ENCODE results near the gene LRFN4.

LRFN4 gene

DNA sequence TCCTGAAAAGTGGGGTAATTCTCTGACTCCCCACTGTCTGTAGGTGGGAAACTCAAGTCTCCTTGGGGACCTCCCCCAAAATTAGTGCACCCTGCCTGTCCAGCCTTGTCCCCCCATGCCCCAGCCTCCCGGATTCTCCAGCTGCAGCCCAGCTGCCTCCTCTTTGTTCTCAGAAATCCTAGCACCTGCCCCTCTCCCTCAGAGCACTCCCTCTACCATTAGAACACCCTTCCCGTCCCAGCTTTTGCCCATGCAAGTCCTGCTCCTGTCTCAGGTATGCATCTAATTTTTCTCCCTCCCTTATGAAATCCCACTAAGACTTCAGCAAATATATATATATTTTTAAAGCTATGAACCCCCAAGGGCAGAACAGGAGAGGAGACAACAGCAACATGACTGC lies 37.3 kb downstream of the LRFN4 start:
- no peak for DNase-seq

DNA sequence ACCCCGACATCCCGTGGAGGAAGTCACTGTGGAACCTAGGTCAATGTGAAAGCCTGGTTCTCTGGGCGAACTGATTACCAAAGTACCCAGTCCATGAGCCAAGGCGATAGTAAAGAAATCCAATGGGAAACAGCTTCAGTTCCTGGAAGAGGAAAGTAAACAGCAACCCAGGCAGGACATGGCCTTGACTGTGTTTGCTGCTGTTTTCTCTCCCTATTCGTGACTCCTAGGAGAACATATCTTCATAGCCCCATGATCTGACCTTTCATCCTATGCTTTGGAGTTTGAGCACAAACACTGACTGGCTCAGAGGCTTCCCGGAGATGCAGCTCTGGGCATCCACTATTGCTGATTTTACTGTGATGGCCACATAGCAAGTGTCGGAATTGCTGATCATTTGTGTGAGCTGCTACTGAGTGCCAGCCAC lies 45.1 kb downstream of the LRFN4 start:
- DNase-seq, result no peak

DNA sequence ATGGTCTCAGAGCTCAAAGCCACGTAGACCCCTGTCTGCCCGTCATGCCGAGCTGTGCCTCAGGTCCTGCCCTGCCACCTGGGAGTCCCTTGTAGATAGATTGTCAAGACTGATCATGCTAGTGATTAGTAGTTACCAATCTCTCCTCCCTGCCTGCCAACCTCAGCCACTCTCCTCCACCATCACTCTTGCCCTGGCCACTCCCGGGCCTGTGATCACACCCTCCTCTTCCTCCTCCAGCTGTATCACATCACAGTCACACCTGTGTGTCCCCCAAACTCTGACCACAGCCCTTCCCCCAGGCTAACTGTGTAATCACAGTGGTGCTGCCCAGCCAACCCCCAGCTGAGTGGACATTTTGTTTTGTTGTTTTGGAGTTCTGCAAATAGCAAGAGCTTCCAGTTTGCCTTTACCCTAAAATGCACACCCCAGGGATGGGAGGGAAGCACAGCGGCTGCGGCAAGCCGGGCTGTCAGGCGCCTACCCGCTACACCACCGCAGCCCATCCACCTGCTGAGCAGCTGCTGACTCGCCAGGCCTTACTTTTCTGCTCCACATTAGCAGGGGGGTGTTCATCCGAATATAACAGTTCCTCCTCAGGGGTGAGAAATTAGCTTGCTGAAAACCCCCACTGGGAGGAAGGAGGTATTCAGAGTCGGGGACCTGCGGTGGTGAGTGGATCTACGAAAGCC lies 45.8 kb downstream of the LRFN4 start:
- no peak for DNase-seq

DNA sequence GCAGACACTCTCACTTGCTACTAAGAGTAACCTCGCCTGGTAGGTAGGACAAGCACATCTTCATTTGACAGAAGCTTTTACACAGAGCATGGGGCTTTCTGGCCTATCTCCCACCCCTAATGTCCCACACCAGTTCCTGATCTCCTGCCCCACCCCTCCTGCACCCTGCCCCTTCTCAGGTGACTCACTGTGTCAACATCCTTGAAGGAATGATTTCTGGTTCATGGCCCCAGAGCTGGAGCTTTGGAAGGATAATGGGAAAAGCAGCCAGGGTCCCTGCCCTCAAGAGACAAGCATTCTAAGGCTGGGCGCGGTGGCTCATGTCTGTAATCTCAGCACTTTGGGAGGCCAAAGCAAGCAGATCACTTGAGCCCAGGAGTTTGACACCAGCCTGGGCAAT lies 47.2 kb downstream of the LRFN4 start:
- no peak for DNase-seq

DNA sequence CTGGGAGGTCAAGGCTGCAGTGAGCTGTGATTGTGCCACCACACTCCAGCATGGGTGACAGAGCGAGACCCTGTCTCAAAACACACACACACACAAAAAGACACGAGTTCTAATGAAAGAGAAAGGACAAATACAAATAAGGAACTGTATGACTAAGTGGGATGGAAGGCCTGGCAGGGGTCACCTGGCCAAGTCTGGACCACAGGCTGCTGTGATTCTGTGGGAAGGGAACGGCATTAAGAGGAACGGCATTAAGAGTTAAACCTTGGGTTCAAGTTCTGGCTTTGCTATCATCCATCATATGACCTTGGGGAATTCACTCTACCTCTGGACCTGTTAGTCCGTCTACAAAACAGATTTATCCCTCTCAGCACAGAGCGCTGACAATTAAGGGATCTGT lies 47.7 kb downstream of the LRFN4 start:
- no peak for DNase-seq

DNA sequence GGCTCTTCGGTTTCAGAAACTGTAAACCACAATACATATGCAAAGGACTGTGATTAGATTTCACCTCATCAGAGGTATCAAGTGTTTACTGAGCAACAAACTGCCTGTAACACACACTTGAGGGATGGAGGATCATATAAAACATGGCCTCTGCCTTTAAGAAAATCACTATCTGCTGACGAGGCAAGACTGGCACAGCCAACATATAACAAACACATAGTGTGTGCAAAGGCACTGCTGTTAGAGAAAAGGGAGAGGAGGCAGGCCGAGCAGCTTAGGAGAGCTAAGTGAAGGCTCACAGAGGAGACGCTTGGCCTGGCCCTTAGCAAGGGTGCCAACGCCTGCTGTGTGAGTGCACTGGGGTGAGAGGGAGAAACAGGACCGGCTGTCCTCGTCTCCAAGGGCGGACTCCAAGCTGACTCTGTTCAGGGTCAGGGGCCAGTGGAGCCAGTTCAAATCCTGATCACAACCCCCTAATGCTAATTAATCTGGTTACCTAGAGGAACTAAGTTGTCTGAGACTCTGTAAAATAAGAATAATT lies 48.2 kb downstream of the LRFN4 start:
- DNase-seq, result no peak

DNA sequence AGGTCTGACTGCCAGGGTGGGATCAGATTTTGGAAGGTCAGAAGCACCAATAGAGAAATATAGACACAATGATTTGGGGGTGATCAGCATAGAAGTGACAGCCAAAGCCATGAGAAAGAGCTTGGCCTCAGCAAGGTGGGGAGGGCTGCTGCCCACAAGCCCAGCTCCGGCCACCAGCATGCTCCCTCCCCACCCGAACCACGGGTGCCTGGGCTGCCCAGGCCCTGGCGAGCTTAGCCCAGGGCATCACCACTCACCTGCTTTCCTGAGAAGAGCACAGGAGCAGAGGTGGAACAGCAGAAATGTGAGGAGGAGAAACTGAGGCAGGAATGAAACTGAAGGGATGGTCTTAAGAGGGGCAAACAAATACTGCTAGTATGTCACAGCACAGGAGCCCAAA lies 48.8 kb downstream of the LRFN4 start:
- DNase-seq, result no peak

DNA sequence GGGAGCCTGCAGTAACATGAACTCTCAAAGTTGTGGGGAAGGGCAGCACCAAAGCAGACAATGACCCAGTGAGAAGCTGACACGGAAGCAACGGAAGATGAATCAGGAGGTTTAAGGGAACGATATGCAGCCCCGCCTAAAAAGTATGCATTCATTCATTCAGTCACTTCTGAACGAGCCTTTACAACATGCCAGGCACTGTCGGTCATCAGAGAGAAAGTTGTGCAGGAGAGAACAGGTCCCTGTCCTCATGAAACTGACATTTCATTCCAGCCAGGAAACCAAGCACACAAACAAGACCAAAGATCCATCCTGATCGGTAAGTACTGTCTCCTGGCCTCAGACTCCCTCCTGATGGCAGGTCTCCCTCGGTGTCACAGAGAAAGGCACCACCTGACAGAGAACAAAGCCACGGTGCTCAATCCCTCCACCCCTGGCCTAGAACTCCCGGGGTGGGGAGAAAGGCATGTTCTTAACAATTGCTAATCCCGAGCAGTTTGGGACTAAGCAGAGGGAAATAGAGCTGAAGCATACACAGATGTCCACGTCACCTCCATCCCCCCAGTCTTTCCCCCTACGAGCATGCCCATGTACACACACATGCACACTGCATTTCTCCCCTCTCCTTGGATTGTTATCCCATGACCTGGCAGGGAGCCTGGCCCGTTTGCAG lies 49.3 kb downstream of the LRFN4 start:
- DNase-seq, result no peak

DNA sequence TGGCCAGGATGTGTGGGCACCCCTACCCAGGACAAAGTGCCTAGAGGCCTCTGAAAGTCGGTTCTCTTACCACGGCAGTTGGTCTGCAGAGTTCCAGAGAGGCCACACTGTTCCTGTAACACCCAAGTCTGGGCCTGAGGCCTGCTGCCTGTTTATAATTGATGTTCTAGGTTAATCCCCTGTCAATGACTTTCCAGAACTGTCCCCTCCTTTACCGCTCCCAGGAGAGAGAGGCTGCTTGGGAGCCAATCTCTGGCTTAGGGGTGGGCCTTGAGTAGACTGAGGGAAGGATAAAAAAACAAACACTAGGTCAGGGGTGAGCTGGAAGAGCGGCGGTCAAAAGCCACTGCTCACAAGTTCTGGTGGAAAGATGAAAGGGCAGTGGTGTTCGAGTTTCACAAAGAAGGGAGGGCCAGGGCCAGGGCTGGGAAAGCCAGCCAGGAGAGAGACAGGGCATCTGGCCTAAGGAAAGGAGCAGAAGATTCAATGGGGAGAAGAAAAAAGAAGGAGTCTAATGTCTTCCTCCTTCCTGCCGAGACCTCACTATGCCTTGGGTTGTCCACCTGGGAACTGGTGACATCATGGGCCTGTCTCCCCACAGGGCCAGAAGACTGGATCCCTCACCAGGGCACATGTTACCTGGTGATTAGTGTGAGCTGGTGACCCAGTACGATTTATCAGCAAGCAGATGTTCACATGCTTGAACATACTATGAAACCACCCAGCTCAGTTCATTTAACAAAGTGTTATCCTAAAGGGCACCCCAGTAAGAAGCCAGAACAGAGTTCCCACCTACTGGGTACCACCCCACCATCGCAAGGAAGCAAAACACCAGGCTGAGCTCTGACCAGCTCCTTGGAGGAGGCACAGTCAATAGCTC lies 51.1 kb downstream of the LRFN4 start:
- no peak for DNase-seq

DNA sequence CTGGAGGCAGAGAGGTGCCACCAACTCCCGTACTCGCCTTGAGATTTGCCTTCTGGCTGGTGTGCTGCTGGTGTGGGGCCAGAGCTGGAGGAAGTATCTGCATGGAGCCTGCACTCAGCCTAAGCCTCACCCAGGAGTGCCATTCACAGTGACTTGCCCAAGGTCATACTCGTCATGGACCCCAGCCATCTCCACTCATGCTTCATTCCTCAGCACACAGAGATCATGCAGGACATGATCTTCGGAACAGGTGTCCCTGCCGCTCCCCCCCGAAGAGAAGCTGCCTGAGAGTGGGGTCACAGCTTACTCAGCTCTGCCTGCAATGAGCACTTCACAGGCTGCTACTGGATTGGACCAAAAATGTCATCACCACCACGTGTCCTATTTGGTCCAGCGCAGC lies 52.3 kb downstream of the LRFN4 start:
- no peak for DNase-seq

DNA sequence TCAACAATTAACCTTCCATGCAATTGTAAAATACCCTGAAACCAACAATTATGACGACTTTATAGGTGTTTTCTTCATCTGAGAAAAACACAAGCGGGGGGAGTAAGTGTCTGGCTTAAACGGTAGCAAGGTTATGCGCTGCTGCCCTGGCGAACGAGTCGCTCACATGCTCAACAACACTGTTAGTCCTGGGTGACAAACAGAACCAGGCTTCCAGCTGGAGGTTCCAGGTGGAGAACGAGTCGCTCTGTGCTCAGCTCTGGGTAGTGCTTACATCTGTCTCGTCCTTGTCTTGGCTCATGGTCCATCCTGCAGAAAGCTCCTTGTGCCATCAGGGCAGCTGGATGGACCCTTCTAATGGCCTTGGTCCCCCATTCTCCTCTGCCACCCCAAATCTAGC lies 53.2 kb downstream of the LRFN4 start:
- no peak for DNase-seq
